Panc1 (cell line): ENCODE results near the gene EP400. TPM values are rescaled to one million over a fixed set of nuclear protein-coding genes. Genes with fewer than 3 reads are reported as not detected.

Experiments used
- ATAC-seq: fragments of 200-7000 bp; cut with Tn5 transposase; 2 replicates; pipeline ENCODE4 v1.9.1; 2020; ENCODE audit warnings: mild to moderate bottlenecking, moderate library complexity
- BruUV-seq: library from RNA; stranded (reverse); fragments of 400-500 nt; replicated peaks from 2 replicates; lab custom pipeline; 2021; lab: Mats Ljungman, UMichigan
- CTCF ChIA-PET: fragments of 300-600 bp; sonication (Branson Sonifier 250); formaldehyde crosslinking; loops from one replicate; lab custom pipeline; 2022; ENCODE audit warnings: antibody characterized with exemption; lab: Charles Lee
- POLR2A ChIA-PET: fragments of 300-600 bp; sonication (Branson Sonifier 250); formaldehyde crosslinking; loops from one replicate; lab custom pipeline; 2022; ENCODE audit warnings: antibody characterized with exemption; lab: Charles Lee
- DNase-seq: peaks from one replicate; pipeline ENCODE4 v3.0.0-alpha.2; 2010; ENCODE audit warnings: low read depth, low spot score
- H3K27ac ChIP-seq: 2 replicates; pipeline ENCODE4 v1.5.1; 2011; ENCODE audit warnings: mild to moderate bottlenecking, low read length, inconsistent platforms
- H3K27me3 ChIP-seq: fragments of 200-500 bp; sonication (Bioruptor generic); 2 replicates; pipeline ENCODE4 v1.6.0; 2014; ENCODE audit warnings: low read length, inconsistent platforms; ENCODE audit not compliant: control insufficient read depth, insufficient read depth
- H3K36me3 ChIP-seq: fragments of 200-500 bp; sonication (Bioruptor generic); 2 replicates; pipeline ENCODE4 v1.5.1; 2014; ENCODE audit warnings: inconsistent platforms, mild to moderate bottlenecking, low read length, moderate library complexity; ENCODE audit not compliant: control insufficient read depth, insufficient read depth
- H3K4me1 ChIP-seq: 2 replicates; pipeline ENCODE4 v1.5.1; 2011; ENCODE audit warnings: inconsistent platforms, mild to moderate bottlenecking, low read length, moderate library complexity; ENCODE audit not compliant: control insufficient read depth, insufficient read depth
- H3K4me3 ChIP-seq, 2 experiments: 2 replicates each; pipeline ENCODE4 v1.5.1; 2011 to 2012; ENCODE audit warnings: low read depth in 2 of 2, low read length in 2 of 2, mild to moderate bottlenecking in 2 of 2, inconsistent platforms in 1 of 2, moderate library complexity in 1 of 2
- H3K9me3 ChIP-seq: fragments of 200-500 bp; sonication (Bioruptor generic); 2 replicates; pipeline ENCODE4 v1.5.1; 2014; ENCODE audit warnings: low read depth, mild to moderate bottlenecking, inconsistent platforms, low read length, moderate library complexity; ENCODE audit not compliant: control insufficient read depth, insufficient read depth
- POLR2AphosphoS5 ChIP-seq: IDR thresholded peaks from 2 replicates; pipeline ENCODE4 v1.6.1; 2012; ENCODE audit warnings: mild to moderate bottlenecking, low read depth, low read length, moderate library complexity
- SIN3A ChIP-seq: IDR thresholded peaks from 2 replicates; pipeline ENCODE4 v1.6.1; 2012; ENCODE audit warnings: low read depth, mild to moderate bottlenecking, low read length, moderate library complexity, borderline replicate concordance; ENCODE audit not compliant: insufficient read depth
- TCF7L2 ChIP-seq: IDR thresholded peaks from 2 replicates; pipeline ENCODE4 v1.6.1; 2011; ENCODE audit warnings: mild to moderate bottlenecking, low read depth, low read length, inconsistent platforms
- in situ Hi-C: cut with HindIII; loops from 2 replicates; pipeline ENCODE4 v1.10.0; 2016; ENCODE audit warnings: low sequenced_read_pairs, low pct_unique_long_range_greater_than_20kb
- intact Hi-C: fragments of 100-400 bp; cut with micrococcal nuclease; formaldehyde crosslinking; loops from one replicate; pipeline ENCODE4 v1.10.0; 2022; ENCODE audit not compliant: unreplicated experiment
- total RNA-seq: library from RNA; stranded (reverse); gene quantifications from one replicate; pipeline ENCODE4 v1.2.1, GENCODE V29; 2021; ENCODE audit not compliant: unreplicated experiment
- TF ChIP-seq, protein P1 (sequence below): fragments of 450-650 bp; IDR thresholded peaks from 2 replicates; pipeline ENCODE4 v1.5.1; 2017; ENCODE audit warnings: mild to moderate bottlenecking
- TF ChIP-seq, protein P2 (sequence below), 2 experiments: IDR thresholded peaks; 2 replicates each; pipeline ENCODE4 v1.6.1; 2011 to 2012; ENCODE audit warnings: low read depth in 2 of 2, control low read depth in 1 of 2, low read length in 1 of 2, mild to moderate bottlenecking in 1 of 2, moderate library complexity in 1 of 2; ENCODE audit not compliant: insufficient read depth in 1 of 2

The EP400 gene
- total RNA-seq, 1 experiment from 2014 or later = 59.4 TPM

DNA sequence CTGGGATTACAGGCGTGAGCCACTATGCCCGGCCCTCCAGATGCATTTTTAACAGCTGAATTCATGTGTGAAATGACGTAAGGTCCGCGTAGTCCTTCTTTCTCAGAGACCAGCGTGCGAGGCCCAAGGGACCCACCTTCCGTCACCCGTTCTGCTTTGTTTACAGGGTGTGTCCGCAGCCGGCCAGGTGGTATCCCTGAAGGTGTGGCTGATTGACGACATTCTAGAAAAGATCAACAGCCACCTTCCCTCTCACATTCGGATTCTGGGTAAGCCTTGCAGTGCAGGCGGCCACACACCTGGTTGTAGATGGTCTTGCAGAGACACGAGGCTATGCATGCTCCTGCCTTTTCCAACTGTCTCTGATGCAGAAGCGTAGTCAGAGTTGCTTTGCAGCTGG, 10.7 kb upstream of the EP400 start:
- ChIA-PET POLR2A (no interaction called here), CTCF (no interaction called here)
- TF ChIP-seq, protein P1, sequence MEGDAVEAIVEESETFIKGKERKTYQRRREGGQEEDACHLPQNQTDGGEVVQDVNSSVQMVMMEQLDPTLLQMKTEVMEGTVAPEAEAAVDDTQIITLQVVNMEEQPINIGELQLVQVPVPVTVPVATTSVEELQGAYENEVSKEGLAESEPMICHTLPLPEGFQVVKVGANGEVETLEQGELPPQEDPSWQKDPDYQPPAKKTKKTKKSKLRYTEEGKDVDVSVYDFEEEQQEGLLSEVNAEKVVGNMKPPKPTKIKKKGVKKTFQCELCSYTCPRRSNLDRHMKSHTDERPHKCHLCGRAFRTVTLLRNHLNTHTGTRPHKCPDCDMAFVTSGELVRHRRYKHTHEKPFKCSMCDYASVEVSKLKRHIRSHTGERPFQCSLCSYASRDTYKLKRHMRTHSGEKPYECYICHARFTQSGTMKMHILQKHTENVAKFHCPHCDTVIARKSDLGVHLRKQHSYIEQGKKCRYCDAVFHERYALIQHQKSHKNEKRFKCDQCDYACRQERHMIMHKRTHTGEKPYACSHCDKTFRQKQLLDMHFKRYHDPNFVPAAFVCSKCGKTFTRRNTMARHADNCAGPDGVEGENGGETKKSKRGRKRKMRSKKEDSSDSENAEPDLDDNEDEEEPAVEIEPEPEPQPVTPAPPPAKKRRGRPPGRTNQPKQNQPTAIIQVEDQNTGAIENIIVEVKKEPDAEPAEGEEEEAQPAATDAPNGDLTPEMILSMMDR = no peak
- TF ChIP-seq TCF7L2 (no peak), POLR2AphosphoS5 (no peak), SIN3A (no peak)
- TF ChIP-seq, protein P2, sequence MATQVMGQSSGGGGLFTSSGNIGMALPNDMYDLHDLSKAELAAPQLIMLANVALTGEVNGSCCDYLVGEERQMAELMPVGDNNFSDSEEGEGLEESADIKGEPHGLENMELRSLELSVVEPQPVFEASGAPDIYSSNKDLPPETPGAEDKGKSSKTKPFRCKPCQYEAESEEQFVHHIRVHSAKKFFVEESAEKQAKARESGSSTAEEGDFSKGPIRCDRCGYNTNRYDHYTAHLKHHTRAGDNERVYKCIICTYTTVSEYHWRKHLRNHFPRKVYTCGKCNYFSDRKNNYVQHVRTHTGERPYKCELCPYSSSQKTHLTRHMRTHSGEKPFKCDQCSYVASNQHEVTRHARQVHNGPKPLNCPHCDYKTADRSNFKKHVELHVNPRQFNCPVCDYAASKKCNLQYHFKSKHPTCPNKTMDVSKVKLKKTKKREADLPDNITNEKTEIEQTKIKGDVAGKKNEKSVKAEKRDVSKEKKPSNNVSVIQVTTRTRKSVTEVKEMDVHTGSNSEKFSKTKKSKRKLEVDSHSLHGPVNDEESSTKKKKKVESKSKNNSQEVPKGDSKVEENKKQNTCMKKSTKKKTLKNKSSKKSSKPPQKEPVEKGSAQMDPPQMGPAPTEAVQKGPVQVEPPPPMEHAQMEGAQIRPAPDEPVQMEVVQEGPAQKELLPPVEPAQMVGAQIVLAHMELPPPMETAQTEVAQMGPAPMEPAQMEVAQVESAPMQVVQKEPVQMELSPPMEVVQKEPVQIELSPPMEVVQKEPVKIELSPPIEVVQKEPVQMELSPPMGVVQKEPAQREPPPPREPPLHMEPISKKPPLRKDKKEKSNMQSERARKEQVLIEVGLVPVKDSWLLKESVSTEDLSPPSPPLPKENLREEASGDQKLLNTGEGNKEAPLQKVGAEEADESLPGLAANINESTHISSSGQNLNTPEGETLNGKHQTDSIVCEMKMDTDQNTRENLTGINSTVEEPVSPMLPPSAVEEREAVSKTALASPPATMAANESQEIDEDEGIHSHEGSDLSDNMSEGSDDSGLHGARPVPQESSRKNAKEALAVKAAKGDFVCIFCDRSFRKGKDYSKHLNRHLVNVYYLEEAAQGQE (IDR thresholded peaks at IDR 0.05; ENCODE audit: insufficient read depth in 1 of 2, low read depth in 2 of 2, low read length in 1 of 2) = no peak
- Histone ChIP-seq H3K9me3 (no peaks in the 10 kb centered on the region), H3K4me3 (no peak overlapping the region), H3K27me3 (no peaks in the 10 kb centered on the region), H3K4me1 (no peaks in the 10 kb centered on the region), H3K36me3 (0 out of 2 replicates have a peak, but pooled peaks cover 2% of the 10 kb centered on the region), H3K27ac (no peak overlapping the region)
- BruUV-seq = no TSS peak
- intact Hi-C loops = no loop called here
- in situ Hi-C loops = no loop called here
- ATAC-seq = no peak
- no peak for DNase-seq

DNA sequence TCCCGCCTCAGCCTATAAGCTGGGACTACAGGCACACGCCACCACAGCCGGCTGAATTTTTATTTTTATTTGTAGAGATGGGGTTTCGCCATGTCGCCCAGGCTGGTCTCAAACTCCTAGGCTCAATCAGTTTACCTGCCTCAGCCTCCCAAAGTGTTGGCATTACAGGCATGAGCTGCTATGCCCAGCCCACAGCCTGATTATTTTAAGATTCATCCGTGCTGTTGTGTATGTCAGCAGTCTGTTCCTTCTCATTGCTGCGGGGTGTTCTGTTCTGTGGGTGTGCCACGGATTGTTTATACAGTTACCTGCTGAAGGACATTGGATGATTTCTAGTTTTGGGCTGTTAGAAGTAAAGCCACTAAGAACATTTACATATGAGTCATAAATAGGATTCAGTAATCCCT, 9.6 kb upstream of the EP400 start:
- ChIA-PET POLR2A (no interaction called here), CTCF (no interaction called here)
- ATAC-seq (no peak), DNase-seq (no peak)
- intact Hi-C loops = no loop called here
- no peaks in the 10 kb centered on the region for H3K4me1 ChIP-seq
- TF ChIP-seq SIN3A = no peak
- no peak for TF ChIP-seq POLR2AphosphoS5
- TF ChIP-seq TCF7L2 = no peak
- TF ChIP-seq, protein P1 = no peak
- TF ChIP-seq, protein P2 (IDR thresholded peaks at IDR 0.05; ENCODE audit: insufficient read depth in 1 of 2, low read depth in 2 of 2, low read length in 1 of 2) = no peak
- H3K27ac ChIP-seq = no peak overlapping the region
- no TSS peak for BruUV-seq
- no peaks in the 10 kb centered on the region for H3K9me3 ChIP-seq
- no peaks in the 10 kb centered on the region for H3K27me3 ChIP-seq
- in situ Hi-C loops = no loop called here
- no peak overlapping the region for H3K4me3 ChIP-seq
- H3K36me3 ChIP-seq = 0 out of 2 replicates have a peak, but pooled peaks cover 2% of the 10 kb centered on the region
